ENCODE measurements around the gene URGCP.

The URGCP gene

GRCh38 chr7:43856316-43856715, 50.1 kb downstream of the URGCP start:
- TF ChIP-seq CTCF (IDR thresholded peaks at IDR 0.05; ENCODE audit: unreplicated experiment in 3 of 3), result no peak
- no peaks in the 10 kb centered on the region for H3K9me3 Mint-ChIP-seq
- no peaks in the 10 kb centered on the region for H3K27me3 Mint-ChIP-seq (ENCODE audit: low read depth)
- no peaks in the 10 kb centered on the region for H3K4me1 Mint-ChIP-seq
- no peak overlapping the region for H3K4me3 Mint-ChIP-seq
- no peak overlapping the region for H3K27ac Mint-ChIP-seq
- no peaks in the 10 kb centered on the region for H3K36me3 Mint-ChIP-seq (ENCODE audit: low read depth)

GRCh38 chr7:43855176-43855575, 51.2 kb downstream of the URGCP start:
- no peak overlapping the region for H3K27ac Mint-ChIP-seq
- H3K36me3 Mint-ChIP-seq (ENCODE audit: low read depth), result no peaks in the 10 kb centered on the region

DNA sequence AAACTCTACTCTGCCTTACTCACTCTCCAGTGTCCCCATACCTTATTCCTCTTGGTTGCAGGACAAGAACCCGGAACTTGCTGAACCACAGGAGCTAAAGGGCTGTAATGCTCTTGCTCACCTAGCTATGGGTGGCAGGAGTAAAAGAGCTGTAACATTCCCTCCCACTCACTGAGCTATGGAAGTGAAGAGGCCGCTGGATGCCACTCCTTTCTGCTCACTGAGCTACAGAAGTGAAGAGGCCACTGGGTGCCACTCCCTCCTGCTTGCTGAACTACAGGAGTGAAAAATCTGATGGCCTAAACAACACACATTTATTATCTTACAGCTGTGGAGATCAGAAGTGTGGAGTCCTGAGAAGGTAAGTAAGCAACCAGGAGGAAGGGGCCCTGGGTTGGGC, 54.6 kb downstream of the URGCP start:
- no peaks in the 10 kb centered on the region for H3K9me3 Mint-ChIP-seq
- peaks cover 8% of the 10 kb centered on the region for H3K27me3 Mint-ChIP-seq (ENCODE audit: low read depth)
- H3K4me3 Mint-ChIP-seq, result no peak overlapping the region
- H3K27ac Mint-ChIP-seq, result no peak overlapping the region
- H3K36me3 Mint-ChIP-seq (ENCODE audit: low read depth), result no peaks in the 10 kb centered on the region
- no peak for TF ChIP-seq CTCF (IDR thresholded peaks at IDR 0.05; ENCODE audit: unreplicated experiment in 3 of 3)
- no peaks in the 10 kb centered on the region for H3K4me1 Mint-ChIP-seq

More at GRCh38 chr7:43855176-43855575, 51.2 kb downstream of the URGCP start:
- no peaks in the 10 kb centered on the region for H3K27me3 Mint-ChIP-seq (ENCODE audit: low read depth)
- H3K4me3 Mint-ChIP-seq, result no peak overlapping the region
- TF ChIP-seq CTCF (IDR thresholded peaks at IDR 0.05; ENCODE audit: unreplicated experiment in 3 of 3), result no peak
- H3K4me1 Mint-ChIP-seq, result no peaks in the 10 kb centered on the region
- no peaks in the 10 kb centered on the region for H3K9me3 Mint-ChIP-seq

- H3K9me3 Mint-ChIP-seq, result no peaks in the 10 kb centered on the region
- H3K27me3 Mint-ChIP-seq (ENCODE audit: low read depth), result peaks cover 8% of the 10 kb centered on the region
- no peaks in the 10 kb centered on the region for H3K36me3 Mint-ChIP-seq (ENCODE audit: low read depth)
- no peak overlapping the region for H3K27ac Mint-ChIP-seq
- no peaks in the 10 kb centered on the region for H3K4me1 Mint-ChIP-seq
- no peak overlapping the region for H3K4me3 Mint-ChIP-seq
- TF ChIP-seq CTCF (IDR thresholded peaks at IDR 0.05; ENCODE audit: unreplicated experiment in 3 of 3), result no peak
These were observed 55.9 kb downstream of the URGCP start for GRCh38 chr7:43850348-43851116.

DNA sequence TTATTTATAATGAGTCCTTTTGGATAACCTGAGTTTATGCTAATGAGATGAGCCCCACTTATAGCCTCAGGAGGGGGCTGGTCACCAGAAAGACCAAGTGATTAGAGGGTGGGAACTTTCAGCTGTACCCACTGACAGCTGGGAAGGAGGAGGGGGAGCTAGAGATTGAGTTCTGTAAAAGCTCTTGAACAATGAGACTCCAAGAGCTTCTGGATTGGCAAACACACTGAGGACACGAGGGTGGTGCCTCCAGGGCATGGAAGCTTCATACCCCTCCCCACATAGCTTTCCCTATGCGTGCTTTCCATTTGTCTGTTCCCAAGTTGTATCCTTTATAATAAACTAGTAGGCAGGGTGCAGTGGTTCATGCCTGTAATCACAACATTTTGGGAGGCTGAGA, 57.3 kb downstream of the URGCP start:
- no peak for TF ChIP-seq CTCF (IDR thresholded peaks at IDR 0.05; ENCODE audit: unreplicated experiment in 3 of 3)
- no peak overlapping the region for H3K27ac Mint-ChIP-seq
- peaks cover 8% of the 10 kb centered on the region for H3K27me3 Mint-ChIP-seq (ENCODE audit: low read depth)
- no peaks in the 10 kb centered on the region for H3K36me3 Mint-ChIP-seq (ENCODE audit: low read depth)
- no peaks in the 10 kb centered on the region for H3K4me1 Mint-ChIP-seq
- H3K4me3 Mint-ChIP-seq, result no peak overlapping the region
- H3K9me3 Mint-ChIP-seq, result no peaks in the 10 kb centered on the region

- no peak for TF ChIP-seq CTCF (IDR thresholded peaks at IDR 0.05; ENCODE audit: unreplicated experiment in 3 of 3)
- Mint-ChIP-seq H3K4me1 (no peaks in the 10 kb centered on the region), H3K27me3 (ENCODE audit: low read depth) (peaks cover 13% of the 10 kb centered on the region), H3K9me3 (no peaks in the 10 kb centered on the region), H3K27ac (no peak overlapping the region), H3K4me3 (no peak overlapping the region), H3K36me3 (ENCODE audit: low read depth) (no peaks in the 10 kb centered on the region)
These were observed 58.9 kb downstream of the URGCP start for GRCh38 chr7:43847496-43847895.

Measured in nephron (organoid).